Activated CD4-positive, alpha-beta T cell treated with anti-CD3 and anti-CD28 coated beads for 24 hours (primary cell): Measurements from ENCODE around the gene P4HA2.

Experiments used
- DNase-seq, 2 donors: peaks; one replicate each; pipeline ENCODE4 v3.0.0-alpha.2; 2020; ENCODE audit warnings: low read depth in 2 of 2

P4HA2 gene

DNA sequence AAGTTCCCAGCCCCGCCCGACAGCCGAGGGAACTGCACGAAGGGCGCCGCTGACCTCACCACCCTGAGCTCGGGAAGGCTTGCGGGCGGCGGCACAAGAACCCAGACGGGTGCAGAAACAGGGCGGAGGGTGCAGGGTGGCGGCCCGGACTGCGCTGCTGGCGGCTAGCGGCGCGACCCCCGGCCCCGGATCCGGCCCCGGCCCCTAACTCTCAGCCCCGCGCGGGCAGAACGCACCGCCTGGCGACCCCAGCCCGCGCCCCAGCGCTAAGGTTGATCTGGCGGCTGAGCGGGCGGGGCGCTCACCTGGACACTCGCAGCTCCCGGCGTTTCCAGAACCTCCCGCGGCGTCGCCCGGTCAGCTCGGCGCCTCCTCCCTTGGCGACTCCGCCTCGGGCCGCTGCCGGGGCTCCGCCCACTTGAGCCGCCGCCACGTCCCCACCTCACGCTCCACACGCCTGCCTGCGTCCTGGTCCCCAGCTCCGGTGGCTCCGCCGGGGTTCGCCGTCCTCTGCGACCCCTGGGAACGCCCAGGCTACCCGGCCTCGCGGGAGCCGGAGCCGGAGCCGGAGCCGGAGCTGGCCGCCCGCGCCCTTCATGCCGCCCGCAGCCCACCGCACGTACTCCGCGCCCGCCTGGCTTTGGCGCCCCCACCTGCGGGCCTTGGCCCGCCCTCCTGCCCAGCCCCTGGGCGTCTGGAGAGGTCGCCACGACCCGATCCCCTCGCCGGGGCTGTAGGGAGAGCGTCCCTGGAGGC is at the start of gene P4HA2:
TSS of gene P4HA2 (minus strand) at position 369 of the 756 bp plus-strand sequence. CDS start 9,227 bp downstream, outside the sequence.
- peak in 1 of 2 donors; percentile 36 for DNase-seq

GRCh38 chr5:132277256-132277655 is 49.6 kb upstream of the P4HA2 start:
- DNase-seq = no peak

GRCh38 chr5:132275367-132276220 is 47.9 kb upstream of the P4HA2 start:
- no peak for DNase-seq

- DNase-seq = no peak
Measured at GRCh38 chr5:132274050-132274792, 46.6 kb upstream of the P4HA2 start.

- DNase-seq = no peak
Measured at GRCh38 chr5:132273631-132274030, 46.0 kb upstream of the P4HA2 start.

- DNase-seq = peak; percentile 58 to 66
Measured at GRCh38 chr5:132272311-132273210, 44.9 kb upstream of the P4HA2 start.

DNA sequence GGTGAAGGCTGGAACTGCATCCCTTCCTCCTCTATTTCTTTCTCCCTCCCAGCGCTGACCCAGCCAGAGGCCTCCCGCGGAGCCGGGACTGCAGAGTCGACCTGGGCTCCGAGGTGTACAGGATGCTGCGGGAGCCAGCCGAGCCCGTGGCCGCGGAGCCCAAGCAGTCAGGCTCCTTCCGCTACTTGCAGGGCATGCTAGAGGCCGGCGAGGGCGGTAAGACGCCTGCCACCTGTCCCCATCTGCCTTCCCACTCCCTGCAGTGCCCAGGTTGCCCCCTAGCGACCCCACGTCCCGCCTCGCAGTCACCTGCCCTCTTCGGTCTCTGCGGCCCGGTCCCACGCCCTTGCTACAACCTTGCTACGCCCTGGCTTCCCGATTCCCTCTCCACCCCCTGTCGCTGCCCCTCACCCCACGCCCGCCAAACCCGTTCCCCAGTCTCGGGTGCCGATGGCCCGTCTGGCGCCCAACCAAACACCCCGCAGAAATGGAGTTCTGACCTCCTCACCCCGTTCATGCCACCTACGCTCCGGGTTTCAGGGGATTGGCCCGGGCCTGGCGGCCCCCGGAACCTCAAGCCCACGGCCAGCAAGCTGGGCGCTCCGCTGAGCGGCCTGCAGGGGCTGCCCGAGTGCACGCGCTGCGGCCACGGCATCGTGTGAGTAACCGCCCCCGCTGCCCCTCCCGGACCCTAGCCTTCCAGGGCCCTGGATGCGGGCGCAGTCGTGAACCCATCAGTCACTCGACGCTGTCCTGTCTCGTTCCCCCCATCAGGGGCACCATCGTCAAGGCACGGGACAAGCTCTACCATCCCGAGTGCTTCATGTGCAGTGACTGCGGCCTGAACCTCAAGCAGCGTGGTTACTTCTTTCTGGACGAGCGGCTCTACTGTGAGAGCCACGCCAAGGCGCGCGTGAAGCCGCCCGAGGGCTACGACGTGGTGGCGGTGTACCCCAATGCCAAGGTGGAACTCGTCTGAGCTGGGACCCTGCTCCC is 43.9 kb upstream of the P4HA2 start:
- DNase-seq = no peak

- DNase-seq = no peak
Measured at GRCh38 chr5:132270706-132271105, 43.1 kb upstream of the P4HA2 start.

GRCh38 chr5:132270335-132270665 is 42.6 kb upstream of the P4HA2 start:
- no peak for DNase-seq

- no peak for DNase-seq
Measured at GRCh38 chr5:132269635-132270334, 42.1 kb upstream of the P4HA2 start.

DNA sequence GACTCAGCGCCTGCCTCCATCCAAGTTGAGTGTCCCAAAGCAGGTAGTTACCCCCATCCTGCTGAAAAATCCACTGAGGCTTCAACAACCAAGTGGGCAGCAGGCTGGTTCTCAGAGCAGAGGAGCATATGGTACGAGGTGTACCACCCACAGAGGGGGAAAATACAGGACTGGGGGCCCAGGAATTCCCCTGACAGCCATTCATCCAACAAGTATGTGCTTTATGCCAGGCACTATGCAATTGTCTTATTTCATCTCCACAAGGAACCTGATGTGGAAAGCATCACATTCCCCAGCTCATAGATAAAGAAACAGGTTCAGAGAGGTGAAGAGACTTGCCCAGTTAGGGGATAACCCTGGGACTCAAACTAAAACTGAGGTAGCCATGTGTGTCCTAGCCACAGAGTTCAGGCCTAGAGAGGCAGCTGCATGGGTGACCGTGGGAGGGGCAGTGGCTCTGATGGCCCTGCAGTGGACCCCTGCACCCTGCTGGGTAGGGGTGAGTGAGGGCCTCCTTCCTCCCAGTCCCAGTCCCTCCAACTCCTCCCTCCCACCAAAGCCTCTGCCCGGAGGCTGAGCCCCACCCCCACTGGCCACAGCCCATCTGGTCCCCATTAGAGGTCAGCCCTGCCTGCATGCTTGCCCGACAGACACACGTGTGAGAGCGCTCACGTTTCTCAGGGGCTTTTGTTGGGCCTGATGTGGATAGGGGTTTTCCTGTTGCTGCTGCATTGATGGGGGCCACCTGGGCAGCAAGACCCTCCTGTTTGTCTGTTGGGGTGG is 41.3 kb upstream of the P4HA2 start:
- DNase-seq = no peak

DNA sequence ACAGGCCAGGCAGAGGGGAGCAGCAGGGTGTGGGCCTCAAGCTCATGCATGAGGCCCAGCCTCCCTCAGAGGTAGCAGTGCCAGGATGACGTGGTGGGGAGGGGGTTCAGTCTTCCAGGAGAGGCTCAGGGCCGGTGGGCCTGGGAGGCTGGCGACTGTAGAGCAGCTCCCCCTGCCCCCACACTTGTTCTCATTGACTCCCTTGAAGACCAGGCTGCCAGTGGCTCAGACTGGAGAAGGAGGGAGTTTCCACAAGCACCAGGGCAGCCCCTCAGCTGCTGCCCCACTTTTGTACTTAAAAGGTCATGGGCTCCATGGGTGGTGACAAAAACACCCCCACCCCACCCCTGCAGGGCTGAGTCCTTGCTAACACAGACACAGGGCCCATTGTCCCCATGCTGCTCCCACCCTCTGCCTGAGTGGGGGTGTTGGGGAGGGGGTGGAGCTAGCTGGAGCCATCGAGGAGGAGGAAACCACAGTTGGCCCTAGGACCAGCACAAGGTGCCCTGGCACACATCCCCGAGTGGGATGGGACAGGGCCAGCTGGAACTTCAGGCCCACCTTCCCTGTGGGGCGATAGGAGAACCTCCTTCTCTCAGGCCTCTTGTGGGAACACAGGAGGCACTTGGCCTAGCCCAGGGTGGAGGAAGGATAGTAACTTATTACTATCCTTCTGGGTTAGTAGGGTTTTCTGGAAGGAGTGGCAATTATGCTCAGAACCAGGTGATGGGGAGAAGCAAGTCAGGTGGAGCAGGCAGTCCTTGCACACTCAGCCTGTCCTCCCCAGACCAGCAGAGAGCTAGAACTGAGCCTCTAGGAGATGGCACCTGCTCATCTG is 40.5 kb upstream of the P4HA2 start:
- DNase-seq = no peak

GRCh38 chr5:132267166-132267739 is 39.6 kb upstream of the P4HA2 start:
- DNase-seq = no peak

GRCh38 chr5:132266836-132267160 is 39.1 kb upstream of the P4HA2 start:
- DNase-seq = no peak

- no peak for DNase-seq
Measured at GRCh38 chr5:132266031-132266835, 38.6 kb upstream of the P4HA2 start.

- no peak for DNase-seq
Measured at GRCh38 chr5:132265336-132266030, 37.8 kb upstream of the P4HA2 start.
